ENCODE data around the gene TOP3B.

The TOP3B gene

GRCh38 chr22:21961886-21962654, 20.5 kb downstream of the TOP3B start:
- DNase-seq (ENCODE audit: low read depth in 2 of 2): no peak

- DNase-seq (ENCODE audit: low read depth in 2 of 2): no peak
Observed at GRCh38 chr22:21961127-21961867, 21.3 kb downstream of the TOP3B start.

- no peak for DNase-seq (ENCODE audit: low read depth in 2 of 2)
Observed at GRCh38 chr22:21960200-21961126, 22.1 kb downstream of the TOP3B start.

GRCh38 chr22:21959274-21960074, 23.1 kb downstream of the TOP3B start:
- no peak for DNase-seq (ENCODE audit: low read depth in 2 of 2)

- DNase-seq (ENCODE audit: low read depth in 2 of 2): no peak
Observed at GRCh38 chr22:21958360-21959273, 24.0 kb downstream of the TOP3B start.

- DNase-seq (ENCODE audit: low read depth in 2 of 2): peak; percentile 33 to 36
Observed at GRCh38 chr22:21952586-21953571, 29.7 kb downstream of the TOP3B start, which contains the start of gene PPM1F. PPM1F (minus strand) TSS chr22:21952848; CDS start chr22:21946048, 6,800 bp downstream.

GRCh38 chr22:21951931-21952465, 30.6 kb downstream of the TOP3B start:
- DNase-seq (ENCODE audit: low read depth in 2 of 2): no peak

GRCh38 chr22:21951062-21951461, 31.5 kb downstream of the TOP3B start:
- no peak for DNase-seq (ENCODE audit: low read depth in 2 of 2)

- DNase-seq (ENCODE audit: low read depth in 2 of 2): no peak
Observed at GRCh38 chr22:21949948-21950347, 32.6 kb downstream of the TOP3B start.

GRCh38 chr22:21949569-21949918, 33.0 kb downstream of the TOP3B start:
- DNase-seq (ENCODE audit: low read depth in 2 of 2): no peak

GRCh38 chr22:21948824-21949568, 33.6 kb downstream of the TOP3B start:
- no peak for DNase-seq (ENCODE audit: low read depth in 2 of 2)

GRCh38 chr22:21948390-21948789, 34.2 kb downstream of the TOP3B start:
- DNase-seq (ENCODE audit: low read depth in 2 of 2): no peak

GRCh38 chr22:21947040-21948014, 35.3 kb downstream of the TOP3B start:
- peak; percentile 20 to 21 for DNase-seq (ENCODE audit: low read depth in 2 of 2)

GRCh38 chr22:21946262-21946925, 36.2 kb downstream of the TOP3B start:
- no peak for DNase-seq (ENCODE audit: low read depth in 2 of 2)

- DNase-seq (ENCODE audit: low read depth in 2 of 2): no peak
Observed at GRCh38 chr22:21945453-21946261, 36.9 kb downstream of the TOP3B start.

Measured in fibroblast of skin of left quadriceps (primary cell).